ENCODE results near the gene ZNF19. TPM values are rescaled to one million over a fixed set of nuclear protein-coding genes. Genes with fewer than 3 reads are reported as not detected.
A peak's percentile ranks its signal among the peaks of the same experiment; 100 is the strongest.

The ZNF19 gene
- total RNA-seq, 2 experiments from 2014 or later = 2.1 to 3.2 TPM

DNA sequence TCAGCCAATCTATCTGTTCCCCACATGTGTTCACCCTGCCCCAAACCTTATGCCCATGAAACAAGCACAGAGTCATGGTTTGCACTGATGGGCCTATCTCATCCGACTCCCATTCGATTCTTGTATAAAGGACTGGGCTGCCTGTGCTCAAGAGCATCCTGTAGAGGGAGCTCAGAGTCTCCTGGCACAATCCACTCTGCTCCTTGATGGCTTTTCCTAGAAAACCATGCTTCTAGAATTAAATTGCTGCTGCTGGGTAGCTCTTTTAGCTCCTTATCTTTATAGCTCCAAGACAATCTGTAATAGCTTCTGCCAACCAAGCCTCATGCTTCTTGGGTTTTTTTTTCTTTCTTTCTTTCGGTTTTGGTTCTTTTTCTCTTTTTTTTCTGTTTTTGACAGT is 9.7 kb downstream of the ZNF19 start:
- no peak overlapping the region for H3K4me3 Mint-ChIP-seq
- H3K27me3 Mint-ChIP-seq = no peaks in the 10 kb centered on the region
- H3K36me3 Mint-ChIP-seq (ENCODE audit: low read depth) = peaks cover 1% of the 10 kb centered on the region
- DNase-seq = no peak
- CTCF ChIA-PET = interaction anchor here (0.6 to 1.1 kb wide), 3 partner anchors 17 to 149 kb away, joined by 3 to 5 read pairs (median 3); partner anchors contain the start of gene ZNF23
- POLR2A ChIA-PET = interaction anchor here (0.6 kb wide), 1 partner anchor 434 kb away, joined by 3 read pairs; no protein-coding TSS in a partner anchor
- peaks cover 21% of the 10 kb centered on the region for H3K4me1 Mint-ChIP-seq
- H3K9me3 Mint-ChIP-seq = no peaks in the 10 kb centered on the region
- H3K27ac Mint-ChIP-seq = no peak overlapping the region

DNA sequence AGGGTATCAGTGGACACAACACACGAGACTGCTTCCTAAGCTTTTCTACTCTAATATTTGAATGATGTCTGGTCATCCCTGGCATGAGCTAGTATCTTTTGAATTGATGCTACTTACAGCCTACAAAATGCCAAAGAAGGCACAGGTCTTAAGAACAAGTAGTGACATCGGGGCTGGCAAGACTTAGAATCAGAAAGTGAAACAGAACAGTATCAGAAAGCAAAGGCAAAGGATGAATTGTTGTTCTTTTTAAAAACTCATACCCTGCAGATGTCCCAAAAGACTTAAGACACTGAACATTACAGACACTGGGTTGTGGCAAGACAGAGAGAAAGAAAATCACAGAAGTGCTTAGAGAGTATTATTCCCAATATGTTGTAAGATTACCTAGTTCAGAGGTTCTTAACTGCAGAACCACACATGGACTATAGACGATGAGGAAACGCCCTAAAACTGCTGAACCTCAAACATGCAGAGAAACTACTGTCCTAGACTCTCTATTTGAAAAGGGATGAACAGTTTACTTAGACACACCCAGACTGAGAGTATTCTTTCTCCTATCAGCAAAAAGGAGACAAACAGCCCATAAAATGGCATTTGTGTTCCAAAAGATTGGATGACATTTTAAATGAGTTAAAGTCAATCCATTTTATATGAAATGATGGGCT is 12.5 kb downstream of the ZNF19 start:
- Mint-ChIP-seq H3K27me3 (no peaks in the 10 kb centered on the region), H3K36me3 (ENCODE audit: low read depth) (peaks cover 1% of the 10 kb centered on the region), H3K27ac (no peak overlapping the region), H3K9me3 (no peaks in the 10 kb centered on the region), H3K4me3 (no peak overlapping the region), H3K4me1 (peaks cover 12% of the 10 kb centered on the region)
- DNase-seq = no peak
- CTCF ChIA-PET = no interaction called here
- POLR2A ChIA-PET = no interaction called here

DNA sequence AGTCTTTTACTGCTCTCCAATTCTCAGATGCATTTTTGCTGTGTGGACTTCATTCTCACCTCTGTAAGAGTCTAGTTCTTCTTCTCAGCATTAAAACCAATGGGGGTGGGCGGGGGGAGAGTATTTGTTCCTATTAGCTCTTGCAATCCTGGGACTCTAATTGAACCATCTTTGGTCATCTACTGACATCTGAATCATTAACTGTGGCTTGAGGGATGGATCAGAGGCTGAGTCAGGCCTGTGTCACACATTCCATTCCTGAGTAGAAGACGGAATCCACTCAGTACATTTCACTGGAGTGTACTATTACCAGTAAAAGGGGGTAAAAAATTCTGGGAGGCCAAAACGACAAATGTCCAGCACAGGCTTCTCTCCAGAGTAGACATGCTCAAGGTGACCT is 14.3 kb downstream of the ZNF19 start:
- Mint-ChIP-seq H3K4me3 (no peak overlapping the region), H3K27ac (no peak overlapping the region), H3K36me3 (ENCODE audit: low read depth) (peaks cover 1% of the 10 kb centered on the region), H3K27me3 (no peaks in the 10 kb centered on the region), H3K4me1 (peaks cover 11% of the 10 kb centered on the region), H3K9me3 (no peaks in the 10 kb centered on the region)
- CTCF ChIA-PET = interaction anchor here (1.3 kb wide), 1 partner anchor 9 kb away, joined by 4 read pairs; no protein-coding TSS in a partner anchor
- DNase-seq = no peak
- POLR2A ChIA-PET = no interaction called here

DNA sequence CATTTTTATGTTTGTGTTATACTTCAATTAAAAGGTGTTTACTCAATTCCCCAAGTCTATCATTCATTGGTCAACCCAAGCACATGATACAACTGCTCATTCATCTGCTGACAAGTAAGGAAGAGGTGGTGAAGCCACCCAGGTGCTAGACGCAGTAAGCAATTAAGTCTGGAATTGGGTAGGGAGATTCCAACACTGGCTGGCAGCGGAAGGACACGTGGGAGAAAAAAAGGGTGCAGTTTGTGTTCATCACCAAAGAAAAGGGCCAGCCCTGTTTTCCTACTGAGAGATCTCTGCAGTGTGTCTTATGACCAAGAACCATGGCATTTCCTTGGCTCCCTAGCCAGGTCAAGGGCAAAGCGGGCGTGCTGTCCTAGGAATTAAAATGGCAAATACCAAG is 15.2 kb downstream of the ZNF19 start:
- Mint-ChIP-seq H3K27ac (no peak overlapping the region), H3K27me3 (no peaks in the 10 kb centered on the region), H3K9me3 (no peaks in the 10 kb centered on the region), H3K4me3 (no peak overlapping the region), H3K4me1 (peaks cover 11% of the 10 kb centered on the region), H3K36me3 (ENCODE audit: low read depth) (peaks cover 1% of the 10 kb centered on the region)
- ChIA-PET POLR2A (no interaction called here), CTCF (interaction anchor here (1.3 kb wide), 1 partner anchor 10 kb away, joined by 4 read pairs; no protein-coding TSS in a partner anchor)
- DNase-seq = no peak

DNA sequence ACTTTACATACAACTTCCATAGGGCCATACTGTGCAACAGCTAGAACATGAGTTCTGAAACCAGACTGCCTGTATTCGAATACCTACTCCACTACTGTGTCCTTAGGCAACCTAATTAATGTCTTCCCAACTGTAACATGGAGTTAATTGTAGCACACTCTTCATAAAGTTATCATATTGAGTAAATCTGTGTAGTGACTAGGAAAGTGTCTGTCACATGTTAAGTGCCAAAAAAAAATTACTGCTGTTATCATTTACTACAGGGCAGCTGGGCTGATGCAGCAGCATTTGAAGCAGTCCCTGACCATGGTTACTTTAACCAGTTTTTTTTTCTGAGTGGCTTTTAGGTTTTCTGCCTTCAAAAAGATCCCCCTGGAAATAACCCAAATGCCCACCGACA is 16.2 kb downstream of the ZNF19 start:
- Mint-ChIP-seq H3K27me3 (no peaks in the 10 kb centered on the region), H3K9me3 (no peaks in the 10 kb centered on the region), H3K27ac (no peak overlapping the region), H3K36me3 (ENCODE audit: low read depth) (peaks cover 1% of the 10 kb centered on the region), H3K4me3 (no peak overlapping the region), H3K4me1 (peaks cover 11% of the 10 kb centered on the region)
- DNase-seq = no peak
- ChIA-PET CTCF (no interaction called here), POLR2A (no interaction called here)

DNA sequence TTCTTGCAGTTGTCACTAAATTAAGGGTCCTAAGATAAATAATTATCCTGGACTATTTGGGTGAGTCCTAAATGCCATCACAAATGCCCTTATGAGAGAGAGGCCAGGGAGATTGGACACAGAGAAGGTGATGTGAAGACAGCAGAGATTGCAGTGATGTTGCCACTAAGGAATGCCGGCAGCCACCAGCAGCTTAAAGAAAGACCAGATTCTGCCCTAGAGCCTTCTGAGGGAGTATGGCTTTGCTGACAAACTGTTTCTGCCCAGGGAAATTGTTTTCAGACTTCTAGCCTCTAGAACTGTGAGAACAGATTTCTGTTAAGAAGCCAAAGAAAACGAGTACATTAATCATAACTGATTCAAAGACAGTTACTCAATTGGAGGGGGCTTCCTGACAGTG is 17.1 kb downstream of the ZNF19 start:
- no peak overlapping the region for H3K4me3 Mint-ChIP-seq
- no peak for DNase-seq
- peaks cover 1% of the 10 kb centered on the region for H3K36me3 Mint-ChIP-seq (ENCODE audit: low read depth)
- CTCF ChIA-PET = no interaction called here
- no peaks in the 10 kb centered on the region for H3K9me3 Mint-ChIP-seq
- POLR2A ChIA-PET = no interaction called here
- H3K4me1 Mint-ChIP-seq = peaks cover 8% of the 10 kb centered on the region
- no peak overlapping the region for H3K27ac Mint-ChIP-seq
- no peaks in the 10 kb centered on the region for H3K27me3 Mint-ChIP-seq

DNA sequence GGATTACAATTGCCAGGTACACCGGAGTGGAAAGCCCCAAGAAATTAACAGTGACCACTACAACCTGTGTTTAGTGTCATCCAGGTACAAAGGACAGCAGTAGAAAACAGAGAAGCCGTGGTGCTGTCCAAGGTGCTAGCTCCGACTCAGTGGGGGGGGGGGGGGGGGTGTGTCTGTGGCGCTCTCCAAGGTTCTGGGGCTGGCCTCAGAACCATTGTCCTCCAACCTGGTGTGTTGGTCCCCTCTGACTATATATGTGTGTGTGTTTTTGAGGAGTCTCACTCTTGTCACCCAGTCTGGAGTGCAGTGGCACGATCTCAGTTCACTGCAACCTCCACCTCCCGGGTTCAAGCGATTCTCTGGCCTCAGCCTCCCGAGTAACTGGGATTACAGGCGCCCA is 21.3 kb downstream of the ZNF19 start:
- ChIA-PET POLR2A (no interaction called here), CTCF (interaction anchor here (1.1 kb wide), 1 partner anchor 14 kb away, joined by 3 read pairs; no protein-coding TSS in a partner anchor)
- Mint-ChIP-seq H3K4me3 (no peak overlapping the region), H3K9me3 (no peaks in the 10 kb centered on the region), H3K36me3 (ENCODE audit: low read depth) (no peaks in the 10 kb centered on the region), H3K27me3 (no peaks in the 10 kb centered on the region), H3K4me1 (peaks cover 4% of the 10 kb centered on the region), H3K27ac (no peak overlapping the region)
- DNase-seq = peak; percentile 62

DNA sequence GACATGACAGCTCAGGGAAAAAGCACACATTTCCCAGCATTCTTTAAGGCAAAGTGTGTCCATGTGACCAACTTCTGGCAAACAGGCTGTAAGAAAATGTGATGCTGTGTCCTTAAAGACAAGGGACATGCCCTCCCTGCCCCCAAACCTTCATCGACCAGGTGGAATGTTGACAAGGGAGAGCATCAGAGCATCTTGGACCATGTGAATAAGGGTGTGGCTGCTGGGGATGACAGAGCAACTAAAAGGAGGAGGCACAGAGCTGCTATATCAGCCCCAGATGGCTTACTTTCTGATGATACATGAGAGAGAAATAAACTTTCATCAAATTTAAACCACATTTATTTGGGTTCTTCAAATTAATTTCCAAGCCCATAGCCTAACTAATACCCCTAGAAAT is 24.9 kb downstream of the ZNF19 start:
- DNase-seq = no peak
- H3K4me1 Mint-ChIP-seq = peaks cover 25% of the 10 kb centered on the region
- no peak overlapping the region for H3K27ac Mint-ChIP-seq
- H3K9me3 Mint-ChIP-seq = no peaks in the 10 kb centered on the region
- no peaks in the 10 kb centered on the region for H3K36me3 Mint-ChIP-seq (ENCODE audit: low read depth)
- H3K4me3 Mint-ChIP-seq = no peak overlapping the region
- H3K27me3 Mint-ChIP-seq = no peaks in the 10 kb centered on the region
- POLR2A ChIA-PET = interaction anchor here (0.6 kb wide), 1 partner anchor 1600 kb away, joined by 7 read pairs; no protein-coding TSS in a partner anchor
- CTCF ChIA-PET = interaction anchor here (1.4 kb wide), 1 partner anchor 18 kb away, joined by 4 read pairs; no protein-coding TSS in a partner anchor

DNA sequence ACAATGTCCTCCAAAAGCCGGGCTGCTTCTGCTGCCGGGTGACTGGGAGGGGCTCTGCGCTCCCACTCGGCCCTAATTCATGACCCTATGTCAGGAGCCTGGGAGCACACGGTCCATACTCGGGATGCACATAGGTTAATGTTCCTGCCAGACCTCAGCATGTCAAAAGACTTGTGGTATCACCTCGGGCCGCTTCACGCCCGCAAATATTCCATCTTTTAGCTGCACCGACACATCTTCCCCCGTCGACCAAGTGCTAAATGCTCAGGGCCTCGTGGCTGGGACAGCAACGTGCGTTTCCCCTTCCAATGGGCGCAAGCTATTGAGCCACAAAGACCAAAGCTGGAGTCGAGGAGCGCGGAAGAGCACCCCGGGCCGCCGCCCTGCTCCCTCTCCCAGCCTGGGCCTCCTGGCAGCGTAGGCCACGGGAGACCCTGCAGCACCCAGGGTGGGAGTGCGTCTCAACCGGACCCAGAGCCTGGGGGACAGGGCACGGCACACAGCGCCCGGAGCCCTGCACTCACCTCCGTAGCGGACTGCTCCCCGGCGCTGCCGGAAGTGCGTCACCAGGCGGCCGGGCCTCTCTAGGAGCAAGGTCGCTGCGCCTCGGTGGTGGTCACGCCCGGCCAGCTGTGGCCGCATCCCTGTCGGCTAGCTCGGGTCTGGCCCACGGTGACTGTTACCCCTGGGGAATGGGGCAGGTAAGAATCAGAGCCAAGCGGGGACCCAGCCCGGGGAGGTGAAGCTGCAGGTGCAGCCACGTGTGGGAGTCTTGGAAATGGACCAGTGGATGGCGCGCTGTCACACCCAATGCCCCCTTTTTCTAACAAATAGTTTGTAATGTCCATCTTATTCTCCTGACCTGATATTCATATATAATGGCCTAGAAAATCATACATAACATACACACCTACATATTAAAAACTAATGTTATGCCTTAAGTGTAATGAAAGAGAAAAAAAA is 27.2 kb downstream of the ZNF19 start, which contains the start of gene ZNF23:
Gene ZNF23, minus strand, starts transcription at position 562 of the 963 bp plus-strand sequence. CDS start 5,451 bp downstream, outside the sequence.
- H3K4me3 Mint-ChIP-seq = peak within 1 kb of the TSS; percentile 83
- ChIA-PET CTCF (interaction anchor here (0.7 to 0.9 kb wide), 2 partner anchors 10 to 18 kb away, joined by 3 read pairs; no protein-coding TSS in a partner anchor), POLR2A (interaction anchor here (0.5 to 1.3 kb wide), 2 partner anchors 22 to 24 kb away, joined by 3 to 5 read pairs; no protein-coding TSS in a partner anchor)
- DNase-seq = peak; percentile 75
- H3K27ac Mint-ChIP-seq = peak within 1 kb of the TSS; percentile 89
- H3K9me3 Mint-ChIP-seq = no peaks in the 10 kb centered on the region
- no peaks in the 10 kb centered on the region for H3K27me3 Mint-ChIP-seq
- H3K36me3 Mint-ChIP-seq (ENCODE audit: low read depth) = no peaks in the 10 kb centered on the region
- peaks cover 25% of the 10 kb centered on the region for H3K4me1 Mint-ChIP-seq

DNA sequence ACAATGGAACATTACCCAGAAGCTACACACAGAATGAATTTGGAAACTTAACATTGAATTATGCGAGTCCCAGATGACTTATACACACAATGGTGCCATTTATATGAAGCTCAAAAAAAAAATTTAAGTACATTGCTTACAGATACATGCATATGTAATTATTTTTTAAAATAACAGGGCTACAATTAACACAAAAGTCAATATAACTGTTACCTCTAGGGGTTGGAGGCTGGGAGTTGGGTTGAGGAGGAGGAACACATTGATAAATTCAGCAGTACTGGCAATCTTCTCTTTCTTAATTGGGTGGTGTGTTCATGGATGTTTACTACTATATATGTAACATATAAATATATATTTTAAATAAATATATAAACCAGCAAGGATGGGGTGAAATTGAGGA is 28.2 kb downstream of the ZNF19 start:
- H3K36me3 Mint-ChIP-seq (ENCODE audit: low read depth) = peaks cover 6% of the 10 kb centered on the region
- ChIA-PET POLR2A (no interaction called here), CTCF (no interaction called here)
- no peaks in the 10 kb centered on the region for H3K27me3 Mint-ChIP-seq
- H3K4me1 Mint-ChIP-seq = peaks cover 25% of the 10 kb centered on the region
- H3K27ac Mint-ChIP-seq = no peak overlapping the region
- H3K4me3 Mint-ChIP-seq = peak overlapping the region; percentile 83
- no peaks in the 10 kb centered on the region for H3K9me3 Mint-ChIP-seq
- no peak for DNase-seq

DNA sequence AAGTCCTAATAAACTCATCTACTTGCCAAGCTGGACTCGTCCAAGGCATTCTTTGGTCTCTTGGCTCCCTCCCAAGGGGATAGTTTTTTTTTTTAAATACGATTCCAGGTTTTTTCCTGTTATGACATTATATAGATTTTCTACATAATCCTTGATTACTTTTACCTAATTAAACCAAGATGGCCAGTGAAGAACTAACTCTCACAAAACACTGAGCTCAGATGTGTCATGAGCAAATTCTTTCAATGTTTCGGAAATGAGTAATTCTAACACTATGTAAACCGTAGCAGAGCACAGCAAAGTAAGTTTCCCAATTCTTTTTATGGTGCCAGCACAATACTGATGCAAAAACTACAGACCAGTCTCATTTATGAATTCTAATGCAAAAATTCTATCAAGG is 28.9 kb downstream of the ZNF19 start:
- H3K27me3 Mint-ChIP-seq = no peaks in the 10 kb centered on the region
- ChIA-PET CTCF (interaction anchor here (0.7 kb wide), 1 partner anchor 36 kb away, joined by 3 read pairs; no protein-coding TSS in a partner anchor), POLR2A (no interaction called here)
- H3K9me3 Mint-ChIP-seq = no peaks in the 10 kb centered on the region
- H3K36me3 Mint-ChIP-seq (ENCODE audit: low read depth) = peaks cover 9% of the 10 kb centered on the region
- H3K4me3 Mint-ChIP-seq = no peak overlapping the region
- H3K4me1 Mint-ChIP-seq = peaks cover 25% of the 10 kb centered on the region
- DNase-seq = no peak
- no peak overlapping the region for H3K27ac Mint-ChIP-seq

DNA sequence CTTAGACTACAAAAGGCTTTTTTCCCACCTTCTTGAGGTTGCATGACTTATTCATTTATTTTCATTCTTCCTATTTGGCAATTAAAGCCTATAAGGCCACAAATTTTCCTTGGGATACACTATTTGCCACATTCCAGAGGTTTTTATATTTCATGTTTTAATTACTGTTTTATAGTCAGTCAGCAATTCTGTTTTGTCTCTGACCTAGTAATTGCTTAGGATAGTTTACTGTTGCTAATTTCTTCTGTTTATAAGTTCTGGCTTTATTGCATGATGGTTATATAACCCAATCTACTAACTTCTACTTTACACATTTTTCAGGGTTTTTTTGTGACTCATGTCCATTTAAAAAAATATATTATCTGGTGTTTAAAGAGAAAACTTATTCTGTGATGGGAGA is 29.6 kb downstream of the ZNF19 start:
- Mint-ChIP-seq H3K4me3 (no peak overlapping the region), H3K4me1 (peaks cover 25% of the 10 kb centered on the region), H3K36me3 (ENCODE audit: low read depth) (peaks cover 16% of the 10 kb centered on the region), H3K27ac (no peak overlapping the region), H3K9me3 (peaks cover under 1% of the 10 kb centered on the region), H3K27me3 (no peaks in the 10 kb centered on the region)
- ChIA-PET POLR2A (no interaction called here), CTCF (interaction anchor here (0.7 kb wide), 1 partner anchor 37 kb away, joined by 3 read pairs; no protein-coding TSS in a partner anchor)
- no peak for DNase-seq

DNA sequence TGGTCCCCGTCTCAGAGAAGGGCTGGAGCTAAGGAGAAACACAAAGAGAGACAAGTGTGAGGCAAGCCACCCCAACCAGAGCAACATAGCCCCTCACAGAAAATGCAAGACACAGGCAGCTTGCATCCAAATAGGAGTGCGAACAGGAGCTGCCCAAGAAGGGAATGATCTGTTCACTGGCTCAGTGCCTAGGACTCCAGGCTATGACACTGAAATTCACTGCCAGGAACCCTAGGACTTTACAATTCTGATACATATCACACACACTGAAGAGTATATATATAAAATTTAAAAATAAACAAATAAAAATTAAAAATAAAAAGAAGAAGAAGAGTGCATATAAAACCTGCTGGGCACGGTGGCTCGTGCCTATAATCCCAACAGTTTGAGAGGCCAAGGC is 32.3 kb downstream of the ZNF19 start:
- H3K27me3 Mint-ChIP-seq = no peaks in the 10 kb centered on the region
- peaks cover 14% of the 10 kb centered on the region for H3K4me1 Mint-ChIP-seq
- ChIA-PET CTCF (interaction anchor here (0.5 to 1.6 kb wide), 3 partner anchors 11 to 108 kb away, joined by 3 to 4 read pairs (median 3); partner anchors contain the start of gene ZNF19), POLR2A (no interaction called here)
- peaks cover 43% of the 10 kb centered on the region for H3K36me3 Mint-ChIP-seq (ENCODE audit: low read depth)
- H3K4me3 Mint-ChIP-seq = no peak overlapping the region
- DNase-seq = no peak
- no peak overlapping the region for H3K27ac Mint-ChIP-seq
- peaks cover 14% of the 10 kb centered on the region for H3K9me3 Mint-ChIP-seq

Measured in activated CD4-positive, alpha-beta T cell treated with anti-CD3 and anti-CD28 coated beads, Interleukin-2, amount 10 ng/mL, durations not matched to agents 7 days and 5 days (primary cell).